GM12891 (cell line): ENCODE data around the gene PTPRN2.

ENCODE experiments used
- PAX5 ChIP-seq: IDR thresholded peaks from 2 replicates; pipeline ENCODE4 v1.6.1; 2011; ENCODE audit warnings: low read length, moderate library complexity, mild to moderate bottlenecking; ENCODE audit not compliant: insufficient read depth, severe bottlenecking
- POLR2A ChIP-seq: IDR thresholded peaks from 2 replicates; pipeline ENCODE4 v1.6.1; 2011; ENCODE audit warnings: low read depth, low read length, control low read depth
- POLR2AphosphoS5 ChIP-seq: IDR thresholded peaks from 2 replicates; pipeline ENCODE4 v1.6.1; 2011; ENCODE audit warnings: low read depth, low read length, control low read depth
- POU2F2 ChIP-seq: IDR thresholded peaks from 2 replicates; pipeline ENCODE4 v1.6.1; 2011; ENCODE audit warnings: low read depth, mild to moderate bottlenecking, control low read depth, low read length, moderate library complexity
- SPI1 ChIP-seq: IDR thresholded peaks from 2 replicates; pipeline ENCODE4 v1.6.1; 2011; ENCODE audit warnings: low read depth, low read length, control low read depth
- TAF1 ChIP-seq: IDR thresholded peaks from 2 replicates; pipeline ENCODE4 v1.6.1; 2011; ENCODE audit warnings: low read depth, low read length, control low read depth

DNA sequence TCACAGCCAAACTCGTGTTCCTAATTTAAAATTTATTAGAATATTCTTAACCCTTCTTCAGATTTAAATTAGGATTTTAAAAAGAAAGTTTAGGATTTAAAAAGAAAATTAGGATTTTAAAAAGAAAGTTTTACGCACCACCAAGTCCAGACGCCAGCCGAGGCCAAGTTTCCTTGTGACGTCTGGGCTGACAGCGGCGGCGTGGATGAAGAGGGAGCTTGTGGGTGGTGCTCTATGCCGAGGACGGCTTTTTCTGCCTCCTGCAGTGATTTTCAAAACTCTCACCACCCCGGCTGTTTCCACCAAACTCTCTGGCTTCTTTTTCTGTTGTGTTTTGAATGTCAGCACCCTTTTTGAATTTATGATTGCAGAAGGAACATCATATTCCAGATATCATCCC lies 997.9 kb downstream of the PTPRN2 start:
- TF ChIP-seq TAF1 (no peak), SPI1 (no peak), POLR2A (no peak), POLR2AphosphoS5 (no peak), POU2F2 (no peak), PAX5 (no peak)
